Stimulated activated CD4-positive, alpha-beta T cell treated with anti-CD3 and anti-CD28 coated beads, Interleukin-4, amount 100 ng/mL, for 24 hours (primary cell): ENCODE results near the gene ATP8B1.
"Not testable (repeated sequence)": the region's sequence is repeated elsewhere in the genome, so short reads cannot be mapped to it uniquely, and the experiment has no call there.

Experiments used
- DNase-seq: peaks from one replicate; pipeline ENCODE4 v3.0.0-alpha.2; 2020

The ATP8B1 gene

GRCh38 chr18:57759650-57760049, 43.5 kb downstream of the ATP8B1 start:
- DNase-seq = no peak

GRCh38 chr18:57755473-57756067, 47.5 kb downstream of the ATP8B1 start:
- no peak for DNase-seq

DNA sequence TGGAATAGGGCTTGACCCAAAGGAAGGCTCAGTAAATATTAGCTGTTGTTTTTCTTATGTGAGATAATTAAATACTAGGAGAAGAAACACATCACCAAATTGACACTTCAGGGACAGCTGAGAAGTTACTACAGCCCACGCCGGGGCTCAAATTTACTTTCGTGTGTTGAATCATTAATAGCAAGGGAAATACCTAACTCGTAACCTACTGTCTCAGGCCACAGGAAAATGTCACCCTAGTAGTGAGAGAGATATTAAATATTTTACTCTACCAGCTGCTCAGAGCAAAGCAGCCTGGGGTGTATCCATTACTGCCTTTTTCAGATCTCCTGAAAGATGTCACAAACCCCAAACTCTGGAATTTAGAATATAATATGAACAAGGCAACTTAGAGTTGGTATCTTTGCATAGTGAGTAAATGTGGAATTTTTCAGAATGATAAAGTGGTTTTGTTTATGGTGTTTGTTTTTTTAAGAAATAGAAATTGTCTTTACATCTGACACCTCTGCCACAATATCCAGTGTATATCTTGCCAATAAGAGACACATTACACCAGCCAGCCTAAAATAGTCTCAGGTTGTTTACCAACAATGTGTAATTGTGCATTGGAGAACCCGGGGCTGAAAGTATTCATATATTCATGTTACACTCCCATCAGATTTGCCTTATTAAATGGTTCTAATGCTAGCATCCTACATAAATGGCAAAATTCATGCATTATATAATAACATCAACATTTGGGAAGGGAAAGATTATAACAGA, 48.4 kb downstream of the ATP8B1 start:
- no peak for DNase-seq

- DNase-seq = no peak
Measured at GRCh38 chr18:57753063-57753462, 50.1 kb downstream of the ATP8B1 start.

DNA sequence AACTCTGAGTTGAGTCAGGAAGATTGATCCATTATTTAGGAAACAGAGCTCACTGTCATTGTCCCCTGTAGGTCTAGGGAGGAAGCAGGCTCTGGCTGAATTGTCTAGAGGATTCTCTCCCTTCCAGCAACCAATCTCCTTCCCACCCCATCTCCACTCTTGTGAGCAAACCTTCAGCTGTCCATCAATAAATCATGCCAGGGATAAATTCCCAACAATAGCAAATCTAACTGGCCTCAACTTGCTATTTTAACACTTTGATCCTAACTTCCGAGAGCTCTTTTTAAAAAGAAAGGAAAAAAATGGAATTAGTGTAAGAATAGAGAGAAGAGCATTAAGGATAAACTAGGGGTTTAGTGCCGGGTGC, 53.5 kb downstream of the ATP8B1 start:
- no peak for DNase-seq

- no peak for DNase-seq
Measured at GRCh38 chr18:57748770-57749603, 54.1 kb downstream of the ATP8B1 start.

- no peak for DNase-seq
Measured at GRCh38 chr18:57747809-57748680, 55.1 kb downstream of the ATP8B1 start.

GRCh38 chr18:57744211-57744694, 58.9 kb downstream of the ATP8B1 start:
- DNase-seq = no peak

- no peak for DNase-seq
Measured at GRCh38 chr18:57743008-57743407, 60.1 kb downstream of the ATP8B1 start.

DNA sequence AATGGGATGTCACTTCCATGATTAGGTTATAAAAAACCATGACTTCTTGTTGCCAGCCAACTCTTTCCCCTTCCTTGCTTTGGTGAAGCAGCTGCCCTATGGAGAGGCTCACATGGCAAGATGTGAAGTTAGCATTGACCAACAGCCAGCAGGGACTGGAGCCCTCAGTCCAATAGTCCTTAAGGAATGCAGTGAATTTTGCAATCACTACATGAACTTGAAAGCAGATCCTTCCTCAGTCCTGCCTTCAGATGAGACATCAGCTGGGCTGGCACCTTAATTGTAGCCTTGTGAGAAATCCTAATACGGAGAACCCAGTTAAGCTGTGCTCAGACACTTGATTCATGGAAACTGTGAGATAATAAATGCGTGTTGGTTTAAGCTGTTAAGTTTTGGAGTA, 61.8 kb downstream of the ATP8B1 start:
- no peak for DNase-seq

- DNase-seq = no peak
Measured at GRCh38 chr18:57738078-57738477, 65.0 kb downstream of the ATP8B1 start.

- no peak for DNase-seq
Measured at GRCh38 chr18:57737400-57738060, 65.6 kb downstream of the ATP8B1 start.

DNA sequence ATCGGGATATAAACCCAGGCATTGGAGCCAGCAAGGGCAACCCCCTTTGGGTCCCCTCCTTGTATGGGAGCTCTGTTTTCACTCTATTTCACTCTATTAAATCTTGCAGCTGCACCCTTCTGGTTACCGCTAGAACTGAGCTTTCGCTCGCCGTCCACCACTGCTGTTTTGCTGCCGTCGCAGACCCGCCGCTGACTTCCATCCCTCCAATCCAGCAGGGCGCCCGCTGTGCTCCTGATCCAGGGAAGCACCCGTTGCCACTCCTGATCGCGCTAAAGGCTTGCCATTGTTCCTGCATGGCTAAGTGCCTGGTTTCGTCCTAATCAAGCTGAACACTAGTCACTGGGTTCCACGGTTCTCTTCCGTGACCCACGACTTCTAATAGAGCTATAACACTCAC, 68.1 kb downstream of the ATP8B1 start:
- not testable (repeated sequence) for DNase-seq

- DNase-seq = no peak
Measured at GRCh38 chr18:57733861-57734260, 69.3 kb downstream of the ATP8B1 start.

GRCh38 chr18:57730146-57730545, 73.0 kb downstream of the ATP8B1 start:
- DNase-seq = no peak

DNA sequence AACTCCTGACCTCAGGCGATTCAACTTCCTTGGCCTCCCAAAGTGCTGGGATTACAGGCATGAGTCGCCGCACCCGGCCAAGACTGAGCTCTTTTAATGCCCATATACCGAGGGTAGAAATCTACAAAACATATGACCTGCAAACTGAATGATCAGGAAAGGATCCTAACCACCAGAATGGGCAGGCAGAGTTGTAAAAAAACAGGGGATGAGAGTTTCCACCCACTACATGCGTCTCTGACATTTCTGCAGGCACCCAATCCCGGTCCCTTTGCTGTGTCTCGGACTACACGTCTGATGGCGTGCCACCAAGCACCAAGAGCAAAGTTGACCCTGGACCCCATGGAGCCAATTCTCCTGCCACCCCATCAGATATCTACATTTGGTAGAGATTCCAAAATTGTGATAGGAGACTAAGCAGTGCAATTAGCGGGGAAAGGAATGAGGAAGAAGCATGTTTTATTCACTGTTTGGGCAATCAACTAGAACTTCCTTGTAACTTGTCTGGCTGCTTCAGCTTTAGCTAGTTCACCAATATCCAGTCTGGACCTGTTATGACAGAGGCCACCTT, 74.1 kb downstream of the ATP8B1 start:
- no peak for DNase-seq

DNA sequence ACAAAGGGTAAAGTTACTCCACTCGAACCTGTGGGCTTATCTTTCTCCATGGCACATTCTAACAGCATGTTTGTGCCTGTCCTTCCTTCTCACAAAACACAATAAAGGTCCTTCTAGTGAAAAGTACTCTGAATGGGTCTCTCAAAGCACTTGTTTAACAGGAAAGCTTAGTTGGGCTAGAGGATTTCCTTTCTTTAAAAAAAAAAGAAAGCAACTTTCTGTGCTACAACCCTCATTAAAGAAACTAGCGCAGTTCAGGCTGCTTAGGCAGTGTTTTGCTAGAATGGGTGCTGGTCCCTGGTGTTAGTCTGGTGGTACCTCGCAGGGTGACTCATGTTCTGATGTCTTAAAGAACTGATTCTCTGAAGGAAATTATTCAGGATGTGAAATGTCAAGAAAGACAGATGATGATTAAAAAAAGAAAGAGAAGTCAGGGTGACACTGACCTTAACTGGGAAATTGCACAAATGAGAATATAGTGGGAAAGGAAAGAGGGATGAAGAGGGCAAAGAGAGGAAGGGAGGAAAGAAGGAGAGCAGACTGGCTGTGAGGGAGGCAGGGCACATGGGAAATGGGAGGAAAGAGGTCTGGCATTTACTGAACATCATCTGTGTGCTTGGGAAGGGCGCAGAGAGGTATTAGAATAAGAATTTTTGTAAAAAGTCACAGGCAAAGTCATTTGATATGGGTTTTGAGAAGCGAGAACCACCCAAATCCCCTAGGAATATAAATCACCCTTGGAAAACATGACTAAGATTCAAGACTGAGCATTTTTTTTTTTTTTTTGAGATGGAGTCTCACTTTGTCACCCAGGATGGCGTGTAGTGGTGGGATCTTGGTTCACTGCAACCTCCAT, 74.9 kb downstream of the ATP8B1 start:
- no peak for DNase-seq

DNA sequence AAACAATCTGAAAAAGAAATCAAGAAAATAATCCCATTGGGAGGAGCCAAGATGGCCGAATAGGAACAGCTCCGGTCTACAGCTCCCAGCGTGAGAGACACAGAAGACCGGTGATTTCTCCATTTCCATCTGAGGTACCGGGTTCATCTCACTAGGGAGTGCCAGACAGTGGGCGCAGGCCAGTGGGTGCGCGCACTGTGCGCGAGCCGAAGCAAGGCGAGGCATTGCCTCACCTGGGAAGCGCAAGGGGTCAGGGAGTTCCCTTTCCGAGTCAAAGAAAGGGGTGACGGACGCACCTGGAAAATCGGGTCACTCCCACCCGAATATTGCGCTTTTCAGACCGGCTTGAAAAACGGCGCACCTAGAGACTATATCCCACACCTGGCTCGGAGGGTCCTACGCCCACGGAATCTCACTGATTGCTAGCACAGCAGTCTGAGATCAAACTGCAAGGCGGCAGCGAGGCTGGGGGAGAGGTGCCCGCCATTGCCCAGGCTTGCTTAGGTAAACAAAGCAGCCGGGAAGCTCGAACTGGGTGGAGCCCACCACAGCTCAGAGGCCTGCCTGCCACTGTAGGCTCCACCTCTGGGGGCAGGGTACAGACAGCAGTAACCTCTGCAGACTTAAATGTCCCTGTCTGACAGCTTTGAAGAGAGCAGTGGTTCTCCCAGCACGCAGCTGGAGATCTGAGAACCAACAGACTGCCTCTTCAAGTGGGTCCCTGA, 83.7 kb downstream of the ATP8B1 start:
- not testable (repeated sequence) for DNase-seq

DNA sequence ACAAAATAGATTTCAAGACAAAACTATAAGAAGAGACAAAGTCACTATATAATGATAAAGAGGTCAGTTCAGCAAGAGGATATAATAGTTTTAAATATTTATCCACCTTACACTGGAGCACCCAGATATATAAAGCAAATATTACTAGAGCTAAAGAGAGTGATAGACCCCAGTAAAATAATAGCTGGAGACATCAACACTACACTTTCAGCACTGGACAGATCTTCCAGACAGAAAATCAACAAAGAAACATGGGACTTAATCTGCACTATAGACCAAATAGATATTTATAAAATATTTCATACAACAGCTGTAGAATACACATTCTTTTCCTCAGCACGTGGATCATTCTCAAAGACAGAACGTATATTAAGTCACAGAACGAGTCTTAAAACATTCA, 86.6 kb downstream of the ATP8B1 start:
- no peak for DNase-seq

DNA sequence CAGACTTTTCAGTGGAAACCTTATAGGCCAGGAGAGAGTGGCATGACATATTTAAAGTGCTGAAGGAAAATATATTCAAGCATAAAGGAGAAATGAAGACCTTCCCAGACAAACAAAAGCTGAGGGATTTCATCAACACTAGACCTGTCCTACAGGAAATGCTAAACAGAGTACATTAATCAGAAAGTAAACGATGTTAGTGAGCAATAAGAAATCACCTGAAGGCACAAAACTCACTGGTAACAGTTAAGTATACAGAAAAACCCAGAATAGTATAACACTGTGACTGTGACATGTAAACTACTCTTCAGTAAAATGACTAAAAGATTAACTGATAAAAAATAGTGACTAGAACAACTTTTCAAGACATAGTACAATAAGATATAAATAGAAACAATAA, 87.4 kb downstream of the ATP8B1 start:
- DNase-seq = no peak
